K562 (cell line): Measurements from ENCODE around the gene CCDC184.

Experiments used
- CTCF ChIP-seq, 3 experiments: IDR thresholded peaks in 2 of 3; conservative IDR thresholded peaks in 1 of 3; 2 replicates each; pipeline ENCODE4 v1.5.1; 2011 to 2012; ENCODE audit warnings: low read length in 3 of 3, mild to moderate bottlenecking in 3 of 3, control low read depth in 2 of 3, improper control_type of control experiment in 1 of 3, inconsistent platforms in 1 of 3, low read depth in 1 of 3, mixed read lengths in 1 of 3, moderate library complexity in 1 of 3; ENCODE audit not compliant: insufficient read depth in 2 of 3
- ELK1 ChIP-seq: sonication (generic); formaldehyde crosslinking; IDR thresholded peaks from 2 replicates; pipeline ENCODE4 v1.8.1; 2022; ENCODE audit warnings: missing genetic modification reagents
- ETS1 ChIP-seq: conservative IDR thresholded peaks from 2 replicates; pipeline ENCODE4 v1.6.1; 2011; ENCODE audit warnings: low read depth, mild to moderate bottlenecking, low read length; ENCODE audit not compliant: control insufficient read depth
- GABPA ChIP-seq: fragments of 200-800 bp; sonication (Bioruptor generic); conservative IDR thresholded peaks from 2 replicates; pipeline ENCODE4 v1.6.1; 2016; ENCODE audit warnings: low read depth, missing genetic modification characterization, missing compliant biosample characterization
- MAFK ChIP-seq: IDR thresholded peaks from 2 replicates; pipeline ENCODE4 v1.6.1; 2011; ENCODE audit warnings: low read length, improper control_type of control experiment
- MLLT1 ChIP-seq, 2 experiments: fragments of 450-650 bp; IDR thresholded peaks; 2 replicates each; pipeline ENCODE4 v1.6.1; 2016
- RBM25 ChIP-seq: fragments of 200-400 bp; formaldehyde crosslinking; IDR thresholded peaks from 2 replicates; pipeline ENCODE4 v1.6.1; 2018; ENCODE audit warnings: low read length, low read depth, moderate library complexity; ENCODE audit not compliant: severe bottlenecking
- REST ChIP-seq, 2 experiments: fragments of 450-650 bp; formaldehyde crosslinking in 1 of 2; IDR thresholded peaks; 2 replicates each; pipeline versions ENCODE4 v1.4.0 to v1.6.1; 2014 to 2020; ENCODE audit warnings: mild to moderate bottlenecking in 2 of 2, borderline replicate concordance in 1 of 2, low read depth in 1 of 2
- RFX5 ChIP-seq: IDR thresholded peaks from 2 replicates; pipeline ENCODE4 v1.6.1; 2011; ENCODE audit warnings: low read depth, mild to moderate bottlenecking, improper control_type of control experiment, low read length
- ZNF143 ChIP-seq: sonication (generic); formaldehyde crosslinking; IDR thresholded peaks from 2 replicates; pipeline ENCODE4 v1.9.0; 2022; ENCODE audit warnings: mild to moderate bottlenecking, missing genetic modification reagents
- ZNF3 ChIP-seq: fragments of 250-450 bp; sonication (Bioruptor Pico); IDR thresholded peaks from 2 replicates; pipeline ENCODE4 v1.5.0; 2021; ENCODE audit warnings: mild to moderate bottlenecking, moderate library complexity

GRCh38 chr12:48185181-48185919, 1.9 kb downstream of the CCDC184 start:
- no peak for TF ChIP-seq CTCF (IDR thresholded peaks at IDR 0.05 in 2 of 3, conservative IDR thresholded peaks at IDR 0.05 in 1 of 3; ENCODE audit: insufficient read depth in 2 of 3, low read depth in 1 of 3, low read length in 3 of 3)
- no peak for TF ChIP-seq REST (IDR thresholded peaks at IDR 0.05; ENCODE audit: borderline replicate concordance)
- no peak for TF ChIP-seq REST (CRISPR knock-in tag; IDR thresholded peaks at IDR 0.05; ENCODE audit: low read depth)
- no peak for TF ChIP-seq ELK1 (CRISPR knock-in tag)
- TF ChIP-seq RBM25: no peak
- no peak for TF ChIP-seq MLLT1 (IDR thresholded peaks at IDR 0.05)
- TF ChIP-seq GABPA: no peak
- no peak for TF ChIP-seq ETS1
- TF ChIP-seq MAFK: no peak
- no peak for TF ChIP-seq RFX5
- TF ChIP-seq ZNF3 (CRISPR knock-in tag): no peak
- TF ChIP-seq ZNF143 (CRISPR knock-in tag): no peak
